ENCODE results near the gene ACSS1. TPM values are rescaled to one million over a fixed set of nuclear protein-coding genes. Genes with fewer than 3 reads are reported as not detected.

The ACSS1 gene
- polyA plus RNA-seq, 4 donors: 27.9 to 106 (median 55.4) TPM

DNA sequence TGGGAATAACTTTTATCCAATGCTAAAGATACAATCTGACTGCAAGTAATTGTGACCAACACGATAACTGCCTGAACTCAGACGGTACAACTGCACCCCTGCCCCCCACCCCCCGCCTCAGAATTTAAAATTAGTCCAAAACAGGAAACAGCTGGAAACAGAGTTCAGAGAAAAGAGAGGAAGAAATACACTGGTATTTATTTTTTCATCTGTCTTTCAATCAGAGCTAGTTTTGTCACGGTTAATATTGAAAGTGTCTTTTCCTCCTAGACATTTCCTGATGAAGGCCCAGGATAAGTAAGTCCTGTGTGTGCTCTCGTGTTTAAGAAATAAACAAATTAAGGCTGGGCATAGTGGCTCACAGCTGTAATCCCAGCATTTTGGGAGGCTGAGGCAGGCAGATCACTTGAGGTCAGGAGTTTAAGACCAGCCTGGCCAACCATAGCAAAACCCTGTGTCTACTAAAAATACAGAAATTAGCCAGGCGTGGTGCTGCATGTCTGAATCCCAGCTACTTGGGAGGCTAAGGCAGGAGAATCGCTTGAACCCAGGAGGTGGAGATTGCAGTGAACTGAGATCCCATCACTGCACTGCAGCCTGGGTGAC lies 21.5 kb downstream of the ACSS1 start:
- no peaks in the 10 kb centered on the region for H3K27me3 ChIP-seq (ENCODE audit: control insufficient read depth in 3 of 3, insufficient read depth in 3 of 3, low read length in 3 of 3)
- peaks cover 30 to 60% (median 46%) of the 10 kb centered on the region in 3 donors for H3K4me1 ChIP-seq (ENCODE audit: control insufficient read depth in 3 of 3, insufficient read depth in 2 of 3, low read depth in 1 of 3, low read length in 2 of 3)
- H3K27ac ChIP-seq (ENCODE audit: low read depth in 1 of 3, low read length in 2 of 3): peak overlapping the region in 2 of 3 donors; percentile 2 to 25
- no peaks in the 10 kb centered on the region for H3K9me3 ChIP-seq (ENCODE audit: control insufficient read depth in 2 of 2, insufficient read depth in 1 of 2, low read depth in 1 of 2, low read length in 1 of 2)
- 34 to 70% (median 56%) methylated on average over 7 of the region's 7 CpGs for WGBS, 3 donors
- DNase-seq: no peak
- peaks cover 0 to 61% (median 2%) of the 10 kb centered on the region in 3 donors for H3K36me3 ChIP-seq (ENCODE audit: control insufficient read depth in 3 of 3, insufficient read depth in 2 of 3, low read depth in 1 of 3, low read length in 3 of 3)
- H3K4me3 ChIP-seq (ENCODE audit: low read depth in 1 of 3, low read length in 3 of 3): no peak overlapping the region
- FAIRE-seq: no peak

- Histone ChIP-seq H3K4me3 (ENCODE audit: low read depth in 1 of 3, low read length in 3 of 3) (no peak overlapping the region), H3K36me3 (ENCODE audit: control insufficient read depth in 3 of 3, insufficient read depth in 2 of 3, low read depth in 1 of 3, low read length in 3 of 3) (peaks cover 0 to 58% (median 2%) of the 10 kb centered on the region in 3 donors), H3K4me1 (ENCODE audit: control insufficient read depth in 3 of 3, insufficient read depth in 2 of 3, low read depth in 1 of 3, low read length in 2 of 3) (peaks cover 27 to 65% (median 46%) of the 10 kb centered on the region in 3 donors), H3K9me3 (ENCODE audit: control insufficient read depth in 2 of 2, insufficient read depth in 1 of 2, low read depth in 1 of 2, low read length in 1 of 2) (no peaks in the 10 kb centered on the region), H3K27me3 (ENCODE audit: control insufficient read depth in 3 of 3, insufficient read depth in 3 of 3, low read length in 3 of 3) (no peaks in the 10 kb centered on the region), H3K27ac (ENCODE audit: low read depth in 1 of 3, low read length in 2 of 3) (peak overlapping the region in 1 of 3 donors; percentile 4)
- WGBS, 3 donors: 39 to 81% (median 51%) methylated on average over 4 of the region's 4 CpGs
- DNase-seq (no peak), FAIRE-seq (no peak)
Measured at GRCh38 chr20:25035921-25036320, 22.0 kb downstream of the ACSS1 start.

GRCh38 chr20:25033924-25034300 lies 24.0 kb downstream of the ACSS1 start:
- Histone ChIP-seq H3K4me3 (ENCODE audit: low read depth in 1 of 3, low read length in 3 of 3) (no peak overlapping the region), H3K27me3 (ENCODE audit: control insufficient read depth in 3 of 3, insufficient read depth in 3 of 3, low read length in 3 of 3) (no peaks in the 10 kb centered on the region), H3K4me1 (ENCODE audit: control insufficient read depth in 3 of 3, insufficient read depth in 2 of 3, low read depth in 1 of 3, low read length in 2 of 3) (peaks cover 17 to 46% (median 30%) of the 10 kb centered on the region in 3 donors), H3K9me3 (ENCODE audit: control insufficient read depth in 2 of 2, insufficient read depth in 1 of 2, low read depth in 1 of 2, low read length in 1 of 2) (no peaks in the 10 kb centered on the region), H3K36me3 (ENCODE audit: control insufficient read depth in 3 of 3, insufficient read depth in 2 of 3, low read depth in 1 of 3, low read length in 3 of 3) (peaks cover 0 to 56% (median 2%) of the 10 kb centered on the region in 3 donors), H3K27ac (ENCODE audit: low read depth in 1 of 3, low read length in 2 of 3) (peak overlapping the region; percentile 71 to 80 (median 72))
- FAIRE-seq (no peak), DNase-seq (no peak)
- WGBS, 3 donors: 14 to 45% (median 23%) methylated on average over 3 of the region's 3 CpGs

DNA sequence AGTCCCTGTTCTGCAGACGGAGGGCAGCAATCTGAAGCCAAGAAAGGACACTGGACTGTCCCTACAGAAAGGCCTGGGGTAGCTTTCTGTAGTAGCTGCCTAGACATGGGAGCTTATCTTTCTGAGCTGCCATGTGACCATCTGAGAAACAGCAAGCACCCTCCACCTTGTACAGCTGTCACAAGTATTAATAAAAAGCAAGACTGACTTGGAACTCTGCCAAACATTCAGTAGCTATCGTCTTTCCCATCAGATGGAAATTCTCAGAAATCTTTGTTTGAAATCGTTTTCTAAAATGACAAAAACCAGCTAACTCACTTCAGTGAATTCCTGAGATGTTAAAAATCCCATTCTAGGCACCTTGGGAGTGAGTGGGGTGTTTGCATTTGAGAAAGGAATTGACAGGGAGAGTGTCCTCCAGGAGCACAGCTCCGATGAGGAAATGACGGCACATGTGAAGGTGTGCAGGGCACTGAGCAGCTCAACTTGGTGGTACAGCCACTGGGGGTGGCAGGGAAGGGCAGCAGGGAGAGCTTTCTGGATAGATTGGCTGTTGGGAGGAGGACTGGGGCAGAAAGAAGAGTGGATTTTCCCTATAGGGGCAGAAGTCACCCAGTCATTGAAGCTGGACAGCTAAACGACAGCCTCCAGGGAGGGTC lies 24.5 kb downstream of the ACSS1 start:
- peaks cover 0 to 54% (median 2%) of the 10 kb centered on the region in 3 donors for H3K36me3 ChIP-seq (ENCODE audit: control insufficient read depth in 3 of 3, insufficient read depth in 2 of 3, low read depth in 1 of 3, low read length in 3 of 3)
- WGBS, 3 donors: 15 to 43% (median 28%) methylated on average over 6 of the region's 6 CpGs
- peak overlapping the region; percentile 71 to 88 (median 72) for H3K27ac ChIP-seq (ENCODE audit: low read depth in 1 of 3, low read length in 2 of 3)
- DNase-seq: peak; percentile 70 to 77
- H3K4me1 ChIP-seq (ENCODE audit: control insufficient read depth in 3 of 3, insufficient read depth in 2 of 3, low read depth in 1 of 3, low read length in 2 of 3): peaks cover 12 to 41% (median 25%) of the 10 kb centered on the region in 3 donors
- no peaks in the 10 kb centered on the region for H3K27me3 ChIP-seq (ENCODE audit: control insufficient read depth in 3 of 3, insufficient read depth in 3 of 3, low read length in 3 of 3)
- H3K9me3 ChIP-seq (ENCODE audit: control insufficient read depth in 2 of 2, insufficient read depth in 1 of 2, low read depth in 1 of 2, low read length in 1 of 2): no peaks in the 10 kb centered on the region
- no peak overlapping the region for H3K4me3 ChIP-seq (ENCODE audit: low read depth in 1 of 3, low read length in 3 of 3)
- FAIRE-seq: no peak

GRCh38 chr20:25032478-25033264 lies 25.3 kb downstream of the ACSS1 start:
- Histone ChIP-seq H3K4me3 (ENCODE audit: low read depth in 1 of 3, low read length in 3 of 3) (no peak overlapping the region), H3K4me1 (ENCODE audit: control insufficient read depth in 3 of 3, insufficient read depth in 2 of 3, low read depth in 1 of 3, low read length in 2 of 3) (peaks cover 7 to 34% (median 24%) of the 10 kb centered on the region in 3 donors), H3K27me3 (ENCODE audit: control insufficient read depth in 3 of 3, insufficient read depth in 3 of 3, low read length in 3 of 3) (no peaks in the 10 kb centered on the region), H3K27ac (ENCODE audit: low read depth in 1 of 3, low read length in 2 of 3) (peak overlapping the region; percentile 63 to 88 (median 71)), H3K9me3 (ENCODE audit: control insufficient read depth in 2 of 2, insufficient read depth in 1 of 2, low read depth in 1 of 2, low read length in 1 of 2) (no peaks in the 10 kb centered on the region), H3K36me3 (ENCODE audit: control insufficient read depth in 3 of 3, insufficient read depth in 2 of 3, low read depth in 1 of 3, low read length in 3 of 3) (peaks cover 0 to 48% (median 2%) of the 10 kb centered on the region in 3 donors)
- DNase-seq: peak in 1 of 2 donors; percentile 73
- no peak for FAIRE-seq
- 17 to 48% (median 40%) methylated on average over 29 of the region's 29 CpGs for WGBS, 3 donors

- no peak overlapping the region for H3K4me3 ChIP-seq (ENCODE audit: low read depth in 1 of 3, low read length in 3 of 3)
- FAIRE-seq (no peak), DNase-seq (no peak)
- H3K27ac ChIP-seq (ENCODE audit: low read depth in 1 of 3, low read length in 2 of 3): peak overlapping the region in 2 of 3 donors; percentile 71 to 88
- 94 to 95% (median 94%) methylated on average over 14 to 16 of the region's 16 CpGs for WGBS, 3 donors
- H3K36me3 ChIP-seq (ENCODE audit: control insufficient read depth in 3 of 3, insufficient read depth in 2 of 3, low read depth in 1 of 3, low read length in 3 of 3): peaks cover 0 to 42% (median under 1%) of the 10 kb centered on the region in 3 donors
- H3K9me3 ChIP-seq (ENCODE audit: control insufficient read depth in 2 of 2, insufficient read depth in 1 of 2, low read depth in 1 of 2, low read length in 1 of 2): no peaks in the 10 kb centered on the region
- peaks cover 4 to 34% (median 18%) of the 10 kb centered on the region in 3 donors for H3K4me1 ChIP-seq (ENCODE audit: control insufficient read depth in 3 of 3, insufficient read depth in 2 of 3, low read depth in 1 of 3, low read length in 2 of 3)
- H3K27me3 ChIP-seq (ENCODE audit: control insufficient read depth in 3 of 3, insufficient read depth in 3 of 3, low read length in 3 of 3): no peaks in the 10 kb centered on the region
Measured at GRCh38 chr20:25032065-25032477, 25.9 kb downstream of the ACSS1 start.

DNA sequence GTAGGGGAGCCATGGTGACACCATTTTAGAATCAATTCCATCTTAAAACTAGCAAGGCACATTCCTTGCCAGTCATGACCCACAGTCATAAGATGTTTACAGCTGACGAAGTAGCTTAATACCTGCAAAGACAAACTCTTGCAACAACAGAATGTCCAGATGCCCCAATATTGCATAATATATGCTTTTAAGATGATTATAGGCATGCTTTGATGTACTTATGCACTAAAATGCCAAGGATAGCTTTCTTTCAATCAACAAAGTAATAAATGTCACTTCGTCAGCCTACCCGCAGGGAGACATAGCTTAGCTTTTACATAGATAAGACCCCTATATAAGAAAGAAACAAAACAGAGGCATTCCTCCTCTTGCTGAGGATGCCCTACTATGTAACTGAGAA lies 26.7 kb downstream of the ACSS1 start:
- FAIRE-seq: no peak
- 79 to 97% (median 83%) methylated on average over 3 of the region's 3 CpGs for WGBS, 3 donors
- no peaks in the 10 kb centered on the region for H3K27me3 ChIP-seq (ENCODE audit: control insufficient read depth in 3 of 3, insufficient read depth in 3 of 3, low read length in 3 of 3)
- H3K4me1 ChIP-seq (ENCODE audit: control insufficient read depth in 3 of 3, insufficient read depth in 2 of 3, low read depth in 1 of 3, low read length in 2 of 3): peaks cover 4 to 34% (median 15%) of the 10 kb centered on the region in 3 donors
- DNase-seq: no peak
- no peak overlapping the region for H3K27ac ChIP-seq (ENCODE audit: low read depth in 1 of 3, low read length in 2 of 3)
- peaks cover 0 to 38% (median 0%) of the 10 kb centered on the region in 3 donors for H3K36me3 ChIP-seq (ENCODE audit: control insufficient read depth in 3 of 3, insufficient read depth in 2 of 3, low read depth in 1 of 3, low read length in 3 of 3)
- H3K4me3 ChIP-seq (ENCODE audit: low read depth in 1 of 3, low read length in 3 of 3): no peak overlapping the region
- H3K9me3 ChIP-seq (ENCODE audit: control insufficient read depth in 2 of 2, insufficient read depth in 1 of 2, low read depth in 1 of 2, low read length in 1 of 2): no peaks in the 10 kb centered on the region

DNA sequence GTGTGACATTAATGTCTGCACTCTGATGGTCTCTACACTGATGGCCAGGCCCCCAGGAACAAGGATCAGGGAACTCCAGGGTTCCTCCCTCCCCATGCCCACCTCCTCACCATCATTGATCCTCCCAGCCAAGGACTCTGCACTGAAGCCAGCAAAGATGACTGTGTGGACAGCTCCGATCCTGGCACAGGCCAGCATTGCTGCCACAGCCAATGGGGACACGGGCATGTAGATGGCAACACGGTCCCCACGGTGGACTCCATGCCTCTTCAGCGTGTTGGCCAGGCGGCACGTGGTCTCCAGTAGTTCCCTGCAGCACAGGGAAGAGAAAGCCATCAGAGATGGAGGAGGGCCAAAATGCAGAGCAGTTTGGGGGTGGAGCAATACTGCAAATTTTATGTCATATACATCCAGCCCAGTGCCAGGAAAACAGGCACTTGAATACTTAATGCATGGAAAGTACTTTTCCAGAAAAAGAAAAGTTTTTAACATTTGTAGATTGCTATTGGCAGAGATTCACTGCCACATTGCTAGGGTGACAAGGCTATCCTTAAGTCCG lies 27.2 kb downstream of the ACSS1 start:
- Histone ChIP-seq H3K4me1 (ENCODE audit: control insufficient read depth in 3 of 3, insufficient read depth in 2 of 3, low read depth in 1 of 3, low read length in 2 of 3) (peaks cover 4 to 34% (median 11%) of the 10 kb centered on the region in 3 donors), H3K27ac (ENCODE audit: low read depth in 1 of 3, low read length in 2 of 3) (no peak overlapping the region)

More for the DNA sequence above, 27.2 kb downstream of the ACSS1 start:
- no peaks in the 10 kb centered on the region for H3K9me3 ChIP-seq (ENCODE audit: control insufficient read depth in 2 of 2, insufficient read depth in 1 of 2, low read depth in 1 of 2, low read length in 1 of 2)
- 93 to 98% (median 95%) methylated on average over 8 of the region's 8 CpGs for WGBS, 3 donors
- no peaks in the 10 kb centered on the region for H3K27me3 ChIP-seq (ENCODE audit: control insufficient read depth in 3 of 3, insufficient read depth in 3 of 3, low read length in 3 of 3)
- H3K4me3 ChIP-seq (ENCODE audit: low read depth in 1 of 3, low read length in 3 of 3): no peak overlapping the region
- FAIRE-seq (no peak), DNase-seq (no peak)
- peaks cover 0 to 39% (median 0%) of the 10 kb centered on the region in 3 donors for H3K36me3 ChIP-seq (ENCODE audit: control insufficient read depth in 3 of 3, insufficient read depth in 2 of 3, low read depth in 1 of 3, low read length in 3 of 3)

Measured in small intestine (tissue), 7 donors.